SK-N-SH treated with all-trans-retinoic acid at 6 μM for 48 hours (cell line): ENCODE data around the gene DENND5B.

ENCODE experiments used
- ATAC-seq: fragments of 200-7000 bp; cut with Tn5 transposase; 3 replicates; pipeline ENCODE4 v1.9.1; 2020; ENCODE audit warnings: mild to moderate bottlenecking, moderate library complexity
- ARNTL ChIP-seq: fragments of 450-650 bp; formaldehyde crosslinking; IDR thresholded peaks from 2 replicates; pipeline ENCODE4 v1.5.0; 2020; ENCODE audit warnings: low read depth, mild to moderate bottlenecking, moderate library complexity, borderline replicate concordance
- BACH2 ChIP-seq: fragments of 250-450 bp; sonication (Bioruptor Pico); IDR thresholded peaks from 2 replicates; pipeline ENCODE4 v1.9.0; 2021; ENCODE audit warnings: mild to moderate bottlenecking, borderline replicate concordance
- CSDC2 ChIP-seq: fragments of 250-450 bp; sonication (Bioruptor Pico); IDR thresholded peaks from 2 replicates; pipeline ENCODE4 v1.5.0; 2020; ENCODE audit warnings: mild to moderate bottlenecking, moderate library complexity
- CSRNP3 ChIP-seq: fragments of 250-450 bp; sonication (Bioruptor Pico); IDR thresholded peaks from 2 replicates; pipeline ENCODE4 v1.5.1; 2021; ENCODE audit warnings: mild to moderate bottlenecking, moderate library complexity
- ESRRG ChIP-seq: fragments of 250-450 bp; sonication (Bioruptor Pico); IDR thresholded peaks from 2 replicates; pipeline ENCODE4 v1.6.1; 2021; ENCODE audit warnings: mild to moderate bottlenecking
- GLIS3 ChIP-seq: fragments of 250-450 bp; sonication (Bioruptor Pico); IDR thresholded peaks from 2 replicates; pipeline ENCODE4 v1.5.0; 2020; ENCODE audit warnings: mild to moderate bottlenecking, moderate library complexity
- ISL1 ChIP-seq: fragments of 250-450 bp; sonication (Bioruptor Pico); IDR thresholded peaks from 2 replicates; pipeline ENCODE4 v2.1.2; 2022; ENCODE audit warnings: mild to moderate bottlenecking, moderate library complexity
- OSR1 ChIP-seq: fragments of 250-450 bp; sonication (Bioruptor Pico); IDR thresholded peaks from 2 replicates; pipeline ENCODE4 v1.8.0; 2022; ENCODE audit warnings: moderate library complexity, mild to moderate bottlenecking, inconsistent platforms
- PATZ1 ChIP-seq: fragments of 250-450 bp; sonication (Bioruptor Pico); IDR thresholded peaks from 2 replicates; pipeline ENCODE4 v1.8.0; 2020; ENCODE audit warnings: mild to moderate bottlenecking, moderate library complexity, borderline replicate concordance
- RARB ChIP-seq: fragments of 250-450 bp; sonication (Bioruptor Pico); IDR thresholded peaks from 2 replicates; pipeline ENCODE4 v1.8.0; 2021; ENCODE audit warnings: mild to moderate bottlenecking, moderate library complexity
- TCF4 ChIP-seq: fragments of 250-450 bp; sonication (Bioruptor Pico); IDR thresholded peaks from 2 replicates; pipeline ENCODE4 v1.8.0; 2021; ENCODE audit warnings: mild to moderate bottlenecking, moderate library complexity, borderline replicate concordance
- ZC3H10 ChIP-seq: fragments of 250-450 bp; sonication (Bioruptor Pico); IDR thresholded peaks from 2 replicates; pipeline ENCODE4 v1.5.1; 2021; ENCODE audit warnings: mild to moderate bottlenecking, moderate library complexity
- ZFP3 ChIP-seq: fragments of 250-450 bp; sonication (Bioruptor Pico); IDR thresholded peaks from 2 replicates; pipeline ENCODE4 v1.5.0; 2020; ENCODE audit warnings: mild to moderate bottlenecking, moderate library complexity
- ZFP30 ChIP-seq: fragments of 450-650 bp; formaldehyde crosslinking; IDR thresholded peaks from 2 replicates; pipeline ENCODE4 v1.5.0; 2022; ENCODE audit warnings: mild to moderate bottlenecking, moderate library complexity
- ZNF565 ChIP-seq: fragments of 450-650 bp; formaldehyde crosslinking; conservative IDR thresholded peaks from 2 replicates; pipeline ENCODE4 v1.5.0; 2020; ENCODE audit warnings: low read depth, mild to moderate bottlenecking, moderate library complexity
- ZNF70 ChIP-seq: fragments of 450-650 bp; formaldehyde crosslinking; IDR thresholded peaks from 2 replicates; pipeline ENCODE4 v1.5.0; 2020; ENCODE audit warnings: mild to moderate bottlenecking, moderate library complexity
- ZNF8 ChIP-seq: fragments of 450-650 bp; formaldehyde crosslinking; IDR thresholded peaks from 2 replicates; pipeline ENCODE4 v1.5.0; 2020; ENCODE audit warnings: mild to moderate bottlenecking, moderate library complexity
- TF ChIP-seq, protein P1 (sequence below): fragments of 250-450 bp; sonication (Bioruptor Pico); IDR thresholded peaks from 2 replicates; pipeline ENCODE4 v1.8.0; 2021; ENCODE audit warnings: low read depth, mild to moderate bottlenecking, moderate library complexity, borderline replicate concordance

The DENND5B gene

GRCh38 chr12:31584782-31585181, 6.2 kb downstream of the DENND5B start:
- TF ChIP-seq ZNF8 (CRISPR knock-in tag) (no peak), PATZ1 (no peak), TCF4 (CRISPR knock-in tag) (no peak), ZNF70 (CRISPR knock-in tag) (no peak), CSDC2 (CRISPR knock-in tag) (no peak), ZC3H10 (CRISPR knock-in tag) (no peak)
- ATAC-seq: no peak

- ATAC-seq: no peak
These were observed 7.1 kb downstream of the DENND5B start for GRCh38 chr12:31583878-31584277.

GRCh38 chr12:31582155-31582554, 8.8 kb downstream of the DENND5B start:
- no peak for ATAC-seq
- TF ChIP-seq ZNF70 (CRISPR knock-in tag) (no peak), ESRRG (no peak), ZFP30 (CRISPR knock-in tag) (no peak), PATZ1 (no peak), ZC3H10 (CRISPR knock-in tag) (no peak)

More at GRCh38 chr12:31583878-31584277, 7.1 kb downstream of the DENND5B start:
- TF ChIP-seq BACH2 (CRISPR knock-in tag) (no peak), ZFP30 (CRISPR knock-in tag) (no peak), ARNTL (CRISPR knock-in tag) (no peak), OSR1 (CRISPR knock-in tag) (no peak), ZNF8 (CRISPR knock-in tag) (no peak), ZNF565 (CRISPR knock-in tag) (no peak), CSDC2 (CRISPR knock-in tag) (no peak), ISL1 (CRISPR knock-in tag) (no peak), GLIS3 (CRISPR knock-in tag) (no peak), PATZ1 (no peak), ESRRG (no peak), RARB (CRISPR knock-in tag) (no peak)
- TF ChIP-seq, protein P1, sequence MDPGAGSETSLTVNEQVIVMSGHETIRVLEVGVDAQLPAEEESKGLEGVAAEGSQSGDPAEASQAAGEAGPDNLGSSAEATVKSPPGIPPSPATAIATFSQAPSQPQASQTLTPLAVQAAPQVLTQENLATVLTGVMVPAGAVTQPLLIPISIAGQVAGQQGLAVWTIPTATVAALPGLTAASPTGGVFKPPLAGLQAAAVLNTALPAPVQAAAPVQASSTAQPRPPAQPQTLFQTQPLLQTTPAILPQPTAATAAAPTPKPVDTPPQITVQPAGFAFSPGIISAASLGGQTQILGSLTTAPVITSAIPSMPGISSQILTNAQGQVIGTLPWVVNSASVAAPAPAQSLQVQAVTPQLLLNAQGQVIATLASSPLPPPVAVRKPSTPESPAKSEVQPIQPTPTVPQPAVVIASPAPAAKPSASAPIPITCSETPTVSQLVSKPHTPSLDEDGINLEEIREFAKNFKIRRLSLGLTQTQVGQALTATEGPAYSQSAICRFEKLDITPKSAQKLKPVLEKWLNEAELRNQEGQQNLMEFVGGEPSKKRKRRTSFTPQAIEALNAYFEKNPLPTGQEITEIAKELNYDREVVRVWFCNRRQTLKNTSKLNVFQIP: no peak

DNA sequence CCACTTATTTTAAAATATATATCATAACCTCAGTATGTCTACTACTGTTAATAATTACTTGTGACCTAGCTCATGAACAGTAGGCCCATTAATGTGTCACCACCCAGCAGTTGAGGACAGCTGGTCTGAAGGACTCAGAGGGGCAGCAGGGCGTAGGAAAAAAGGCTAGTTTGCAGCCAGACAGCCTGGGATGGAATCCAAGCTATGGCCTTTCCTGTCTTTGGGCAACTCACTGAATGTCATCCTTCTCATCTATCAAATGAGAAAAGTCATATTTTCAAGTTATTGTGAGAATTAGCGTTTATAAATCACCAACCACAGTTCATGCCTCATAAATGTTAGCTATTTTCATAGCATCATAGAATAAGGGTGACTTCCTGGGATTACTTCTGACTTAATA, 12.3 kb downstream of the DENND5B start:
- ATAC-seq: peak; percentile 88
- TF ChIP-seq ZNF8 (CRISPR knock-in tag) (no peak), BACH2 (CRISPR knock-in tag) (no peak), ZFP30 (CRISPR knock-in tag) (no peak), TCF4 (CRISPR knock-in tag) (no peak), OSR1 (CRISPR knock-in tag) (no peak), GLIS3 (CRISPR knock-in tag) (no peak), ARNTL (CRISPR knock-in tag) (no peak), CSRNP3 (CRISPR knock-in tag) (no peak), ZFP3 (CRISPR knock-in tag) (no peak)
